COLO668 (cell line): ENCODE data around the gene MARCHF3.

Experiments used
- DNase-seq: peaks from one replicate; lab custom pipeline; 2025; ENCODE audit not compliant: unreplicated experiment; lab: John Stamatoyannopoulos, UW

MARCHF3 gene

DNA sequence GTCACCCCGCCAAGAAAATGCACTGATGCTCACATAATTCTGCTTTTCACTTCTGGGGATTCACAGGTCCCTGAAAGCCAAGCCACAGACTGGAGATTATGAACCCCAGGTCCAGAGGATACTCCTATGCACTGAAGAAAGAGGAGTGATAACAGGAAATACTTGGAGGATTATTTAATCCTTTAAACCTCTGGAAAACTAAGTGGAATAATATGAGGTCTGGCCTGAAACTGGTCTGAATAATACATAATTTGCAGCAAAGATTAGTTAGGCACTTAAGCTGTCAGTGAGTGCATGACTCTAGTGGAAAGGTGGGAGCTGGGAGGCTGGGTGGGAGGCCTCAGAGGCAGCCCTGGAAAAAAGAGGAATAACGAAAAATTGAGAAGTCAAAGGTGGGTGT lies 45.7 kb downstream of the MARCHF3 start:
- no peak for DNase-seq

DNA sequence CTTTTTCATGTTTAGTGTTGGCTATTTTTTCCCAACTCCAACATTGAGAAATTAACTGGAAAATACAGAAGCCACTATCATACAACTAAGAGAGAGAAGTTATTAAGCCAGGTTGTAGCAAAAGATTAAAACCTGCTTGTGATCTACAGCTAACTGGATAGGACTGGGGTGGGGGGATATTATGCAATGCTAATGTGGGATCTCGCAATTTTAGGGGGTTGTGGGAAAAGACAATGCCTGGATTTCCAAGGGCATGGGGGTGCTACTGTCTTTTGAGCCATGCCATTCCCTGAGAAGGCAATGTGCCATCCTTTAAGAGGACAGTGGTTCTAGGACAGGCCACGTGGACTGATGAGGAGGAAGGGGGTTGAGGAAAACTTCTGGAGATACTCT lies 46.5 kb downstream of the MARCHF3 start:
- no peak for DNase-seq

DNA sequence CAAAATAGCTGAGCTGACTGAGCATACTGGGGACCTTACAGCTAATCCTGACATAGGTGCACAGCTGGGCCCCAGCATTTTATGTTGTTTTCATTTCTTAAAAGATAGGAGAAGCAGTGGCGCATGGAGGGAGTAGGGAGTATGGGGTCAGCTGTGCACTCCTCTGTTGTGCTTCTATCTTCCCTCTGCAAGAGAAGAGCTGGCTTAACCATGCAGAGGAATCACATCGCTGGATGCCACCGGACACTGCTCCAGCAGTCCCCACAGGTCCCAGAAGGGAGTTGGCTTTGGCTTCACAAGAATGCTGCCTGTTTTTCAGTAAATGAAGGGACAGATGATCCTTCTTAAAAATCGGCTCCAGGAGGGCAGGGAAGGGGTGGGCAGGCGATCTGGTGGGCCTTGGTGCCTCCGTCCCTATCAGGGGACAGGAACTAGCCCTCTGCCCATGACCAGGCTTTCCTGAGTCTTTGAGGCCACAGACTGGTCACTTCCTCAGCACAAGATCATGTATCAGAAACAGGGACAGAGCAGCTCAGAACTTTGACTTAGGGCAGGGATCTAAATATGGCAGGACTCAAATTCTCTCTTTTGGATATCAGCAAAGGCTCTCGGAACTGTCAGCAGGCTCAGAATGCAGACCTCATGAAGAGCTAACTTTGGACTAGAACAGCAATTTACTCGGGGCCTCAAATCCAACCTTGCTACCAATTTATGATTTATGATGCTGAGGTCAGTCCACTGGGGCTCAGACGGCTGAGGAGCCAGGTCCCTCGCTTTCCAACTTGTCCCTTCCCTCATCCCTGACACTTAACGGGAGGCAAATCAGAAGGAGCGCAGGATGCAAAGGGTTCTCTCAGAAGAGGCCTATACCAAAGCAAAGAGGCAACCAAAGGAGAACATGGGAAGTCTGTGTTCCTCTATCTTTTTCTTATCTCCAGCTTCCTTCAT lies 47.2 kb downstream of the MARCHF3 start:
- DNase-seq, result no peak

GRCh38 chr5:126982202-126982601 lies 48.2 kb downstream of the MARCHF3 start:
- DNase-seq, result no peak

DNA sequence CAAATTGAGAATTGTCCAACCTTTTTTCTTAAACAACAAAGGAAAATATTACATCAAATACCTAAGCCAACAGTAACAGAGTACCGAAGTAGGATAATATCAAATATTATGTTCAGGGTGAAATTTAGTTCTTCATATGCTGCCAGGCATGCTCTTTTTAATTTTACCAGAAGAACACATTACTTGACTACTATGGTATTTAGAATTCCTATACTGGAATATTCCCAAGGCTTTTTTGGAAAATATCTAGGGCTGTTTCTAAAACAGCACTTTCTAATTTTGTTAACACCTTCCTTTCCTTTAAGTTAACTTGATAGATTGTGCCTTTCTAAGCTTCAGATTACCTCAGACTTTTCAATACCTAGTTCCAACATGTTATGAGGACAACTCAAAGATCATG lies 48.7 kb downstream of the MARCHF3 start:
- no peak for DNase-seq

DNA sequence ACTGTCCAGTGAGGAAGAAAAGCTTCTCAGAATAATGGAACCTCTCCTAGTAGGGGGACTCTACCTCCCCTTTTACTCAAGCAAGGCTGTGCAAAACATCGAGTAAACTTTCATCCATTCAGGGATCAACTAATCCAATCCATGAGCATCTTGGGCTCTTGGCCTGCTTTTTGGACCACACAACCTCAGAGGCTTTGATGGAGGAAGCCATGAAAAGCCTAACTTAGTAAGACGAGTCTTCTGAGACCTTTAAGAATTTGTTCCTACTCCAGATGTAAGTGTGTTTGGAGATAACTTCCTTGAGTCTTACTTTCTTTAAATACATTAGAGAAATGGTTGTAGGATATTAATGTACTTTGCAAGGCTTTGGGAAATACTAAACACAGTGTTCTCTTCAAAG lies 49.1 kb downstream of the MARCHF3 start:
- DNase-seq, result no peak

GRCh38 chr5:126978258-126978657 lies 52.1 kb downstream of the MARCHF3 start:
- DNase-seq, result no peak

- DNase-seq, result no peak
These were observed 53.7 kb downstream of the MARCHF3 start for GRCh38 chr5:126976520-126977172.

- no peak for DNase-seq
These were observed 54.6 kb downstream of the MARCHF3 start for GRCh38 chr5:126975796-126976195.

DNA sequence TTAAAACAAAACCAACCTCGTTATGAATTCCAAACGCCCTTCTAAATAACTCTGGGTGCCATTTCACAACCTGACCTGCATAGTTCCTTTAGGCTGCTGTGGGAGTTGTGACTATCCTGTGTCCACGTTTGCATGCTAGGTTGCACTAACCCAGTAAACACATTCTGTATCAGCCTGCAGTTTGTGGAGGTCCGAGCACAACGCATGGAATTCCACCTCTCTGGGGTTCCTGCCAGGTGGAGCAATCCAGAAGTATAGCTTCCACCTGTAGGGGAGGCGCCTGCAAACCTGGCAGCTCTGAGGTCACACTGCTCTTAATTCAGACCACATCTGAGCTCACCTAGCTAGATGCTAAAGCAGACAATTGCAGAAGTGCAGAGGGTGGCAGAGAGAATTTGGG lies 57.2 kb downstream of the MARCHF3 start:
- DNase-seq, result no peak

DNA sequence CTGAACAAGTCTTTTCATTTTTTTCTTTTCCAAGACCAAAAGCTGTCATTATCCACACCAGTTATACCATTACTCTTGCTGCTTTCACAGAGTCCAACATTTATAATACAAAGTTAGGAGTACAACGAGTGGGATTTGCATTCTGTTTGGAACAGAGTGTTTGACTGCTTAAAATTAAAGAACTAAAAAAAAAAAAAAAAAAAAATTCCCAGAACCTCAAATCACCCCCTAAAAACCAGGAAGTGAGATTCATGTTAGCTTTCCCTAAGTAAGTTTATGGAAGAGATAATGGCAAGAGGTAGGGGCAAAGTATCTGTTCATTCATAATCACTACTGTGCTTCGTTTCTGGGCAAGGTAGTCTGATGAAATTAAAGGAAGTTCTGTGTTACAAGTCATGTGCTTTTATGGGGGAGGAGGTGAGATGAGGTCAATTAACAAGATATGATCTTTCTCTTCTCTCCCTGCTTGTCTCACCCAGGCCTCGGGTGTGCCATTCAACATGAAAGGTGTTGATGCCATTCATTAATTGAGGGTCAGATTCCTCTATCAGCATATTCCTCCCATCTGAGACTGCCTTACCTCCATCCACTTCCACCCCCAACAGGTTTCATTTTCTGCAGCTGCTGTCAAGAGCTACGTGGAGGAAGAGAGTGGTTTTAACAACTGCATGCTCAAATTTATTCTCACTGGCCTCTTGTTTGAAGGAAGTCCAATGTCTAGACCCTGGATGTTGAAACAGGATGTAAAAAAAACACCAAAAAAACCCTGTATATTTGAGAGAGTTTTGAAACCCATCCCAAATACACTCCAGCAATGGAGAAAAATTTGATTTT lies 58.1 kb downstream of the MARCHF3 start:
- DNase-seq, result no peak

DNA sequence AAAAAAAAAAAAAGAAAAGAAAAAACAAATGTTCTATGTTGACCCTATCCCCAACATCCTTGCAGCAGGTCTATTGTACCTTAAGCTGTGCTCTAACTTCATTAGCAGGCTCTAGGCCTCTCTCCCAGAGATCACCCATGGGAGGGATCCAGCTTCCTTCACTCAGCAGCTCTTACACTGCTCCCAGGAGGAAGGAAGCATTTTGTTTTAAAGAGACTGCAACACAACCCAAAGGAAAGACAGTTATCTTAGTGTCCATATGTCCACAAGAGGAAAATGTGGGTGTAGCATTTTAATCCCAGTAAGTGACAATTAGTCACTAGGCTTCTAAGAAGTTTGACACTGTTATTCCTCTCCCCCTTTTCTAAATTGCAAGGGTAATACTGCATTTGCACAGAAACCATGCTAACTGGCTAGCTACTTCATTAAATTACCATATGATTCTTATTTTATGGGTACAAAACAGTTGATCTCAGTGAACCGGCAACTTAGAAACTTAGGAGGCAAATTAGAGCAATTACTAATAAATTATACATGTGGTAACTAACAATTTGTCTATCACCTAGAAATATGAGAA lies 58.8 kb downstream of the MARCHF3 start:
- DNase-seq, result no peak

DNA sequence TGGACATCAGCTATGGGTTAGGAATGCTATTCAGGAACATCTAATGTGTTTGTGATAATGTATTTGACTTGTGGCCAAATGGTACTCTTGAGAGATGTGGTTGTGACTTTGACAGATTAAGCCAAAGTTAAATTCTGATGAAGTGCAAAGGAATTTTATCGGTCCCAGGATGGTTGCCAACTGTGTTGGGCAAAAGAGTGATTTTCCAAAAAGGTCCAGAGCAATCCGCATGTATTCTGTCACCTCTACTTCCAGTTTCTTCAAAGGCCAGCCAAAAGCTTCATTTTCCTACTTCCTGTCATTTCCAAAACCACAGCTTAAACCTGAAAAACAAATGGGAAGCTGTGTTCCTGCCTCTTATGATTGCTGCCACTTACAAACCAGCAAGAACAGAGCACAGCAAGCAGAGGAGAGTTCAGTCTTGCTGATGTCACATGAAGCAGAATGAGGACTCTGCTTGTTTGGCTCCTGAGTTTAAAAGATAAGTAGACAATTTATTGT lies 59.8 kb downstream of the MARCHF3 start:
- no peak for DNase-seq

- no peak for DNase-seq
These were observed 60.8 kb downstream of the MARCHF3 start for GRCh38 chr5:126969548-126969947.

DNA sequence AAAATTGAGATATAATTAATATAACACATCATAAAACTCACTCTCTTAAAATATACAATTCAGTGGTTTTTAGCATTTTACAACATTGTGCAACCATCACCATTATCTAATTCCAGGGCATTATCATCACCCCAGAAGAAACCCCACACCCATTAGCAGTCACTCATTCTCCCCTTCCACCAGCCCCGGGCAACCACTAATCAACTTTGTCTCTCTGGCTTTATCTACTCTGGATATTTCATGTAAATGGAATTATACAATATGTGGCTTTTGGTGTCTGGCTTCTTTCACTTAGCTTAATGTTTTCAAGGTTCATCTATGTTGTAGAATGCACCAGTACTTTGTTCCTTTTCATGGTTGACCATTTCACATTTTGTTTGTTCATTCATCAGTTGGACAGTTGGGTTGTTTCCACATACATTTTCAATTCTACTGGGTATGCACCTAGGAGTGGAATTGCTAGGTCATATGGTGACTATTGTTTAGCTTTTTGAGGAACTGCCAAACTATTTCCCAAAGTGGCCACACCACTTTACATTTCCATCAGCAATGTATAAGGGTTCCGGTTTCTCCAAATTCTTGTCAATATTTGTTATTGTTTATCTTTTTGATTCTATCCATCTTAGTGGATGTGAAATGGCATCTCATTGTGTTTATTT lies 62.4 kb downstream of the MARCHF3 start:
- DNase-seq, result no peak

DNA sequence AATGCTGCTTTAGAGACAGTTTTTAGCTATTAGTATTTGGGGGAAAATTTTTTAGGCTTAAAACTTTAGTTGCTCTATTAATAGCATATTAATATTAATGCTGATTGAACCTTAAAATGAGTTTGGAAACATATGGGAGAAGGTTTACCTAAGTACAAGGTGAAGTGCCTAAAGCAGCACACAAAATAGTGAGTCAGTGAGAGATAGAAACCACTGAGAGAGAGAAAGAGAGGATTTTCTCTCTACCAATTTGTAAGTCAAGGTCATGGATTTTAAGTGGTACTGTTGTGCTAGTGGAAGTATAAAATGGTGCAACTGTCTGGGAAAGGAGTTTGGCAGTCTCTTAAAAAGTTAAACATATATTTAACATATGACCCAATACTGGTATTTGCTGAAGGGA lies 64.9 kb downstream of the MARCHF3 start:
- no peak for DNase-seq

- no peak for DNase-seq
These were observed 65.3 kb downstream of the MARCHF3 start for GRCh38 chr5:126965061-126965475.

GRCh38 chr5:126963822-126964375 lies 66.5 kb downstream of the MARCHF3 start:
- DNase-seq, result no peak

DNA sequence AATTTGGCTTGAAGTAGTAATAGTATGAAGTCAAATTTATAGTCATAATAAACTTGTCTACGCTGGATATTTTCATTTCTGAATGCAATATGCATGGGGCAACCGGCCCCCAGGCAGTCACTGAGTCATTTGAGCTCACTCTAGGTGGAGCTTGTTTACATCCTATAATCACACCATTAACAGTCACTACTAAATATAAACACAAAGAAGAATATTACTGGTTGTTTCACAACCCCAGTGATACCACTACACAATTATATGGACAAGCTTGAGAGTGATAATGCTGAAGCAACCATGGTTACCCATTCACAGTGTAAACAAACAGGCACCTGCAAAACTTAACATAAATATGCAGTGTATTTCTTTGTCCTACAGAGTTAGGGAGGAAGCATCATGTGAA lies 68.7 kb downstream of the MARCHF3 start:
- DNase-seq, result peak; percentile 40

DNA sequence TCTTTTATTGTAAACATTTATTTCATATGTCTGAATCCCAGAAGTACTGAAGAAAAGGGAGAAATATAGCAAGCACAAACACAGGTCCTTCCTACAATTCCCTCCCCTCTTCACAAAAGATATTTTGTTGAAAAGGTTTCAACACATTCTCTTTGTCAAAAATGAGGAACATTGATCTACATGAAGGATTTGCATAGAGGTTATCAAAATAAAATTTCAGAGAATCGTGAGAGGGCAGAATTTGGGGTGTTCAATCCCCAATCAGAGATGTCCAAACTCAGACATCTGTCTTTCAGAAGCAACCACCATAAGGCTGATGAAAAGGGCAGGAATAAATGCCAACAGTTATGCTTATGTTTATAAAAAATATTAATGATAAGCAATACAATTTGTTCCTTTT lies 69.2 kb downstream of the MARCHF3 start:
- DNase-seq, result no peak
